ENCODE results near the gene TRAPPC3.

- TF ChIP-seq CTCF (IDR thresholded peaks at IDR 0.05) (no peak), POLR2A (IDR thresholded peaks at IDR 0.05) (no peak)
Measured at GRCh38 chr1:36095760-36096405, 53.4 kb downstream of the TRAPPC3 start.
